Type B pancreatic cell (in vitro differentiated cells): Measurements from ENCODE around the gene PHACTR1. TPM values are rescaled to one million over a fixed set of nuclear protein-coding genes. Genes with fewer than 3 reads are reported as not detected.

Source experiments
- DNase-seq: peaks from one replicate; pipeline ENCODE4 v3.0.0; 2021; ENCODE audit warnings: mixed read lengths; ENCODE audit not compliant: unreplicated experiment; ENCODE audit errors: extremely low spot score
- H3K27ac Mint-ChIP-seq: 2 replicates; pipeline ENCODE4 v1.8.0; 2021; ENCODE audit warnings: mild to moderate bottlenecking, mixed read lengths
- H3K27me3 Mint-ChIP-seq: 2 replicates; pipeline ENCODE4 v1.8.0; 2021; ENCODE audit warnings: mixed read lengths
- H3K36me3 Mint-ChIP-seq: 2 replicates; pipeline ENCODE4 v1.8.0; 2021; ENCODE audit warnings: mixed read lengths
- H3K4me1 Mint-ChIP-seq: one replicate; pipeline ENCODE4 v1.8.0; 2021; ENCODE audit warnings: mixed read lengths; ENCODE audit not compliant: unreplicated experiment
- H3K4me3 Mint-ChIP-seq: 2 replicates; pipeline ENCODE4 v1.8.0; 2021; ENCODE audit warnings: mild to moderate bottlenecking, mixed read lengths
- H3K9me3 Mint-ChIP-seq: 2 replicates; pipeline ENCODE4 v1.8.0; 2021; ENCODE audit warnings: mixed read lengths
- total RNA-seq: library from RNA; stranded (reverse); gene quantifications from 2 replicates; pipeline ENCODE4 v1.2.1, GENCODE V29; 2021; ENCODE audit warnings: low replicate concordance
- TF ChIP-seq, protein P1 (sequence below): fragments of 200-600 bp; sonication (generic); conservative IDR thresholded peaks from 2 replicates; pipeline ENCODE4 v1.5.0; 2021; ENCODE audit warnings: antibody characterized with exemption, mild to moderate bottlenecking

PHACTR1 gene
- total RNA-seq, 1 donor from 2014 or later = 12.3 TPM

DNA sequence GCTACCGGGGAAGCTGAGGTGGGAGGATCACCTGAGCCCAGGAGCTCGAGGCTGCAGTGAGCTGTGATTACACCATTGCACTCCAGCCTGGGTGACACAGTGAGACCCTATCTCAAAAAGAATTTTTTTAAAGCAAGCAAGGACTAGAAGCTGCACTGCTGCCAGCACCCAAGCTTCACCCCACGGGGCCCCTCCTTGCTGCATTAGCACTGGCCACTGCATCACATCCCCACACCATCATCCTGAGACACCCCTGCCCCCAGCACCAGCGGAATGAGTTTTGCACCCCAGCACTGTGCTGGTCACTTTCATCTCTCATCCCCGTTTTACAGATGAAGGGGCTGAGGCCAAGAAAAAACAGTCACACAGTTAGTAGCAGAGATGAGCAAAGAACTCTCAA is 580.8 kb downstream of the PHACTR1 start:
- no peak overlapping the region for H3K4me3 Mint-ChIP-seq
- TF ChIP-seq, protein P1, sequence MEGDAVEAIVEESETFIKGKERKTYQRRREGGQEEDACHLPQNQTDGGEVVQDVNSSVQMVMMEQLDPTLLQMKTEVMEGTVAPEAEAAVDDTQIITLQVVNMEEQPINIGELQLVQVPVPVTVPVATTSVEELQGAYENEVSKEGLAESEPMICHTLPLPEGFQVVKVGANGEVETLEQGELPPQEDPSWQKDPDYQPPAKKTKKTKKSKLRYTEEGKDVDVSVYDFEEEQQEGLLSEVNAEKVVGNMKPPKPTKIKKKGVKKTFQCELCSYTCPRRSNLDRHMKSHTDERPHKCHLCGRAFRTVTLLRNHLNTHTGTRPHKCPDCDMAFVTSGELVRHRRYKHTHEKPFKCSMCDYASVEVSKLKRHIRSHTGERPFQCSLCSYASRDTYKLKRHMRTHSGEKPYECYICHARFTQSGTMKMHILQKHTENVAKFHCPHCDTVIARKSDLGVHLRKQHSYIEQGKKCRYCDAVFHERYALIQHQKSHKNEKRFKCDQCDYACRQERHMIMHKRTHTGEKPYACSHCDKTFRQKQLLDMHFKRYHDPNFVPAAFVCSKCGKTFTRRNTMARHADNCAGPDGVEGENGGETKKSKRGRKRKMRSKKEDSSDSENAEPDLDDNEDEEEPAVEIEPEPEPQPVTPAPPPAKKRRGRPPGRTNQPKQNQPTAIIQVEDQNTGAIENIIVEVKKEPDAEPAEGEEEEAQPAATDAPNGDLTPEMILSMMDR = no peak
- peaks cover 45% of the 10 kb centered on the region for H3K36me3 Mint-ChIP-seq
- no peak overlapping the region for H3K27ac Mint-ChIP-seq
- peaks cover 4% of the 10 kb centered on the region for H3K4me1 Mint-ChIP-seq
- DNase-seq = no peak
- H3K27me3 Mint-ChIP-seq = no peaks in the 10 kb centered on the region
- H3K9me3 Mint-ChIP-seq = no peaks in the 10 kb centered on the region

DNA sequence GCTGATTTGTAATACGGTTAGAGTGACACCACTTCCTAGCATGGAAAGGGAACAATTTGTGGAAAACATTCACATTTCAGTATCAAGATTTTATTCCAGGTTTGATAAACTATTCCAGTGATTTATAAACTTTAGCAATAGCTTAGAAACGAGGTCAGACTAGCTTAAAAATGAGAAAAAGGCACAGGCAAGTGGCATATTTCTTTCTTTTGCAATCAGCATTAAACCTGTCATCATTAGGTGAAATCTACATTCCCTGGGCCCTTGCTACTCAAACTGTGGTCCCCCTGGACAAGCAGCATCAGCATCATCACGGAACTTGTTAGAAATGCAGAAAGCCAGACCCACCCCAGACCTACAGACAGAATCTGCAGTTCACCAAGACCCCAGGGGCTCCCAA is 581.9 kb downstream of the PHACTR1 start:
- H3K4me3 Mint-ChIP-seq = no peak overlapping the region
- no peak for DNase-seq
- no peak overlapping the region for H3K27ac Mint-ChIP-seq
- no peaks in the 10 kb centered on the region for H3K9me3 Mint-ChIP-seq
- H3K4me1 Mint-ChIP-seq = peaks cover 12% of the 10 kb centered on the region
- H3K36me3 Mint-ChIP-seq = peaks cover 49% of the 10 kb centered on the region
- TF ChIP-seq, protein P1 = no peak
- no peaks in the 10 kb centered on the region for H3K27me3 Mint-ChIP-seq

DNA sequence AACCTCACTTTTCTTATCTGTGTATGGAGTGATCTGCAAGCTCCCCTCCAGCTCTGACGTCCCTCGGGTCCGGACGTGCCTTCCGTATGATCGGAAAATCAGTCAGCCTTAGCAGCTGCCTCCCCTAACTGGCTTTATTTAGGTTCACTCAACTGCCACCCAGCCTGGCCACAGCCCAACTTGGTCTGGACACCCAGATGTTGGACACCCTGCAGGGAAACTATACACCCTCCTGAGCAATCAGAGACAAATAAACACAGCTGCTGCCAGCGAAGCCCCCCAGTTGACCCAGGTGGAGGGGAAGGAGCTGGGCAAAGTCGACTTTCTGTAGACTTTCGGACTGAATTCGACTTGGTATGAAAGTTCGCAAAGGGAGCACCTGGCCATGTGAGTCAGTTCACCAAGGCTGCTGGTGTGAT is 582.8 kb downstream of the PHACTR1 start:
- no peaks in the 10 kb centered on the region for H3K9me3 Mint-ChIP-seq
- peaks cover 15% of the 10 kb centered on the region for H3K4me1 Mint-ChIP-seq

DNA sequence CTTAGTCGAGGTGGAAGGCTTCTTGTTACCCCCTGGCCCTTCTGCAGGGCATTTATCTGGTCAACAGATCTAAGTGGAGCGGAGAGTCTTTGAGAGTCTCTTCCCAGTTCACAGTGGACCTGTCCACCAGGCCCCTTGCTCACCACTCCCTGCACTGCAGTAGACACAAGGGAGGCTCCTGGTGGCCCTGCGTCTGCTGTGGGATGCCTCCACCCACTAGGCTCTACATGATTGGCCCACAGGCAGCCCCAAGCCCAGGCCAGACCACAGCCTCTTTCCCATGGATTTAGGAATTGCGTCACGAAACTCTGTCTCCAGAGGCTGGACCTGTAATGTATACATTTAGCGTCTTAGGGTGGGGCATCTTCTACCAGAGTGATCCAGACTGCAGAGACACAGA is 583.4 kb downstream of the PHACTR1 start:
- Mint-ChIP-seq H3K27ac (no peak overlapping the region), H3K9me3 (no peaks in the 10 kb centered on the region), H3K27me3 (no peaks in the 10 kb centered on the region), H3K4me1 (peaks cover 15% of the 10 kb centered on the region), H3K4me3 (no peak overlapping the region), H3K36me3 (peaks cover 41% of the 10 kb centered on the region)
- DNase-seq = no peak
- TF ChIP-seq, protein P1 = no peak

More for the DNA sequence above, 582.8 kb downstream of the PHACTR1 start:
- no peak for DNase-seq
- no peaks in the 10 kb centered on the region for H3K27me3 Mint-ChIP-seq
- no peak overlapping the region for H3K4me3 Mint-ChIP-seq
- TF ChIP-seq, protein P1 = no peak
- H3K36me3 Mint-ChIP-seq = peaks cover 46% of the 10 kb centered on the region
- no peak overlapping the region for H3K27ac Mint-ChIP-seq

DNA sequence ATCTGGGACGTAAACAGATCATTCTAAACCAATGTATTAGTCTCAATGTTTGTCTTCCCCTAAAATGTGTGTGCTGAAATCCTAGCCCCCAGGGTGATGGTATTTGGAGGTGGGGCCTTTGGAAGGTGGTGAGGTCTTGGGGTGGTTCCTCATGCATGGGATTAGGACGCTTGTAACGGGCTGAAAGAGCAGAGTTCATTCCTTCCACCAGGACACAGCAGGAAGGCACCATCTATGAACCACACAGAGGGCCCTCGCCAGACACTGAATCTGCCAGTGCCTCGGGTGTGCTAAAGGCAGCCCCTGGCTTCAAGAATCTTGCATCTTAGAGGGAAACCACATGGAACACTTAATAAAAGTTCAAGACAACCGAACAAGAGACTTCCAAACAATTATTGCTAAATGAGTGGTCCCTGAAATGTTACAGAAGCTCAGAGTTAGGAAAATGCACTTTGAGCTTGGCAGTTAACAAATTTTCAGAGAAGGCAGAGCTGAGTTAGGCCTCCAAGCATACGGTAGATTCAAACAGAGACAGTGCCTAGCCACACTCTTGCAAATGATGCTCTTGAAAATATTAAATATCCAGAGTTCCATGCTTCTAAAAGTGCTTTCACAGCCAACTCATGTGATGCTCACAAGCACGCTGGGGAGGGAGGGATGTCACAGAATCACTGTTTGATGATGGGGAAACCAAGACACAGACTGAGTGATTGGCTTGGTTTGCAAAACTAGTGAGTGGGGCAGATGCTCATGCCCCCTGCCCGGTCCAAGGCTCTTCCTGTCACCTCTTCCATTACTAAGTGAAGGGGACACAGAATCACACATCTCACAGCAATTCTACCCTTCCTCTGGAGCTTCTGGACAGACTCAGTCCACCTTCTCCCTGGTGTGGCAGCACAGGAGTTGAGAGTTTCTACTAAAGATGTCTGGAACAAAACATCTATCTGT is 584.4 kb downstream of the PHACTR1 start:
- no peak overlapping the region for H3K27ac Mint-ChIP-seq
- H3K36me3 Mint-ChIP-seq = peaks cover 40% of the 10 kb centered on the region
- H3K4me3 Mint-ChIP-seq = no peak overlapping the region
- H3K9me3 Mint-ChIP-seq = no peaks in the 10 kb centered on the region
- TF ChIP-seq, protein P1 = no peak
- H3K27me3 Mint-ChIP-seq = no peaks in the 10 kb centered on the region
- peaks cover 15% of the 10 kb centered on the region for H3K4me1 Mint-ChIP-seq
- DNase-seq = no peak
